Motor neuron (in vitro differentiated cells): Measurements from ENCODE around the gene MX1. TPM values are rescaled to one million over a fixed set of nuclear protein-coding genes. Genes with fewer than 3 reads are reported as not detected.

Source experiments
- total RNA-seq, 8 experiments: library from RNA; unstranded; fragments of 300-600 nt; gene quantifications; 2 replicates each; pipeline versions ENCODE4 v1.2.3 to v1.2.4, GENCODE V29; 2022

The MX1 gene
- total RNA-seq, 8 experiments from 2014 or later, result 0.49 to 162 (median 2.5) TPM

Other genes starting within 250 kb of the MX1 start
- gene FAM3B, start 109.4 kb upstream of the MX1 start, total RNA-seq, result under 1 TPM in 4 of 8 experiments, not detected in 4; 0.11 to 0.28 (median 0.17) TPM
- 10 to 100 TPM in 1 of 8 experiments, 1 to 10 TPM in 4, under 1 TPM in 3; 0.16 to 10.1 (median 1.3) TPM for gene MX2, start 64.2 kb upstream of the MX1 start, total RNA-seq
- gene TMPRSS2, start 81.9 kb downstream of the MX1 start, total RNA-seq, result under 1 TPM in 5 of 8 experiments, not detected in 3; 0.23 to 0.87 (median 0.36) TPM